GM21367 (cell line): ENCODE results near the gene ADAT1.
"Not testable (repeated sequence)": the region's sequence is repeated elsewhere in the genome, so short reads cannot be mapped to it uniquely, and the experiment has no call there.

Experiments used
- ATAC-seq: cut with Tn5 transposase; IDR thresholded peaks from one replicate; pipeline ENCODE4 v1.9.1; 2021; ENCODE audit not compliant: unreplicated experiment

Gene ADAT1

DNA sequence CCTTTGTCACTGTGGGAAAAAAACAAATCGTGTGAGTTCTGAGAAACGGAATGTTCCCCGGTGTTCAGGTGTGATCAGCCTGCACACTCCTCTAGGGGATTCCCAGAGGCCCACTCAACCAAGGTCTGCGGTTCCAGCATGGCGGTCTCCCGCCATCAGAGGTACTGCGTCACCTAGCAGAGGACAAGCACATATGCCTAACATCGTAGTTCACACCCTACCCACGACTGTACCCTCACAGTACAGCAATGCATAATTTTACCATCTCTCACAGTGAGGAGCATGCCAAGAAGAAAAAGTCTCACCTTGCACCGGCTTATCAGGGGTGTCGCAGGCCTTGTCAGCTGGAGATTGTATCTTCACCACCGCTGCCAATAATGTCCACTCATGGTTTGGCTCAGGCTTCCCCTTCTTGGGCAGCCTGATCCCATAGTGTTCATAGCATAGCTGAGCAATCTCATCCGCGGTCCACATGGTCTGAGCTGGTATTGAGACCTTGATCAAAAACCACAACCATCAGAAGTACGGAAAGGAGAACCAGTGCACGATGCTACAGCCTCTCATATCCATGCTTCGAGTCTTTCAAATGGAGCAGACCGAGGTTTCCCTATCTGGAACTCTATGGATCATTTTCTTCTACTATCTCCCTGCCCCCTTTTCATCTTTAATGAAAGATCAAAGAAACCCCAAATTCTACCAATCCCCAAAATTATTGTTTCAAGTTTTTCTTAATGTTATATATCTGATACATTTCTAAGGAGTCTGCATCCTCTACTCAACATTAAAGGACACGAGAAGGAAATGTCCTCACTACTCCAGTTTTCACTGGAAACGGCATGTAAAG lies 2.5 kb downstream of the ADAT1 start:
- no peak for ATAC-seq

DNA sequence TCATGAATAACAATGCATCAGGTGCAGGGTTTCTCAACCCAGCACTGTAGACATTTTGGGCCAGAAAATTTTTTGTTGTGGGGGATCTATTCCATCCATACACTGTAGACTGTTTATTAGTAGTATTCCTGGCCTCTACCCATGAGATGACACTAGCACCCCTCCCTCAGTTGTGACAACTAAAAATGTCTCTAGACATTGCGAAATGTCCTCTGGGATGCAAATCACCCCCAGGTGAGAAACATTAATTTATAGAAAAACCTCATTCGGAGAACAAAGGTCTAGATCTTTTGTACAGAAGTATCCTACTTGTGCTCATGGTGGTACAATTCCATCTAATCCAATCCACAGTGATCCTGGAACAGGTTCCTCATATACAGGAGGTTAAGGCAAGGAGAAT lies 4.3 kb downstream of the ADAT1 start:
- no peak for ATAC-seq

DNA sequence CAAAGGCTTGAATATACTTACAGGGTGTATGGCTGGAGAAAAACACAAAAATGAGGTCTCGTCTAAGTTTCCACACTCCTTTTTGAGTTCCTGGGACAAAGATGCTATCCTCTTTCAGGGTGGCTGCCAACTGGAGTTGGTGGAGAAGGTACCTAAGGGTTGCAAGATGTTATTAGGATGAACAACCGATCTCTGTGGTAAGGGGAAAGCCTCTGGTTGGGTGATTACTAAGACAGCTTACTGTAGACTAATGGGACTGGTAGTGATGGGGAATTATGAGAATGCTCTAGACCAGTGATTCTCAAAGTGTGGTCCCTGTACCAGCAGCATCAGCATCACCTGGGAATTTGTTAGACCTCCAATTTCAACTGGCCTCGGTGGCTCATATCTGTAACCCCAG lies 6.0 kb downstream of the ADAT1 start:
- ATAC-seq: no peak

DNA sequence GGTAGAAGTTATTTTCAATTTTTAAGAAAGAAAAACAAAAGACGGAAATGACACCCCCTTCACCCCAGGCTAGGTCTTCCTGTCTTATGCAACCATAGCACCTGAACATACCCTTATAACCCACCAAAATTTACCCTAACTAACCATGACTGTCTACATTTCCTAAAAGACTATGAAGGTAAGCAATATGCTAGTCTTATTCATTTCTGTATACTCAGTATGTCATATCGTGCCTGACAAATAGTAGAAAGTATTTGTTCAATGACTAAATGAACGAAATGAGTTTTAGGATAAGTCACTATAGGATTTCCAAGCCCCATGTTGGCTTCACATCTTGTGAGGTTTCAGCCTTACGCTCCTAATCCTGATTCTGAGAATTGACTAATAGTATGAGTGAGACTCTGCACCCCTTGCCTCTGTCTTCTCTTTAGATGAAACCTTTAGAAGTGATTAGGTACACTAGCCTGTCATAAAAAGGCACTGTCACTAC lies 6.5 kb downstream of the ADAT1 start:
- ATAC-seq: no peak

DNA sequence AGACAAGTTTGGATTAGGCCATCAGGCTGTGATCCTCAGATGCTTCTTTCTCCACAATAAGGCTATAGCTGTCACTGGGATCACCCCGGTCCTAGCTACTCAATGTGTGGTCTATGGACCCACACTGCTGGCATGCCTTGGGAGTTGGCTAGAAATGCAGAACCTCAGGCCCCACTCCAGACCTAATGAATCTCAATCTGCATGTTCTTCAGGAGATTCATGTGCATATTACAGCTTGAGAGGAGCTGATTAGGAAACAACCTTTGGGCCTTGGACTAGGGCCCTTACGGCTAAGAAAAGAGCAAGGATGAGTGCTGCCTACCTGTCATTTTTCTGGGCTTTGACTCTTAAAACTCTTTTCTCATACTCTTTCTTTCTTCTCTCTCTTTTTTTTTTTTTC lies 7.5 kb downstream of the ADAT1 start:
- ATAC-seq: no peak

DNA sequence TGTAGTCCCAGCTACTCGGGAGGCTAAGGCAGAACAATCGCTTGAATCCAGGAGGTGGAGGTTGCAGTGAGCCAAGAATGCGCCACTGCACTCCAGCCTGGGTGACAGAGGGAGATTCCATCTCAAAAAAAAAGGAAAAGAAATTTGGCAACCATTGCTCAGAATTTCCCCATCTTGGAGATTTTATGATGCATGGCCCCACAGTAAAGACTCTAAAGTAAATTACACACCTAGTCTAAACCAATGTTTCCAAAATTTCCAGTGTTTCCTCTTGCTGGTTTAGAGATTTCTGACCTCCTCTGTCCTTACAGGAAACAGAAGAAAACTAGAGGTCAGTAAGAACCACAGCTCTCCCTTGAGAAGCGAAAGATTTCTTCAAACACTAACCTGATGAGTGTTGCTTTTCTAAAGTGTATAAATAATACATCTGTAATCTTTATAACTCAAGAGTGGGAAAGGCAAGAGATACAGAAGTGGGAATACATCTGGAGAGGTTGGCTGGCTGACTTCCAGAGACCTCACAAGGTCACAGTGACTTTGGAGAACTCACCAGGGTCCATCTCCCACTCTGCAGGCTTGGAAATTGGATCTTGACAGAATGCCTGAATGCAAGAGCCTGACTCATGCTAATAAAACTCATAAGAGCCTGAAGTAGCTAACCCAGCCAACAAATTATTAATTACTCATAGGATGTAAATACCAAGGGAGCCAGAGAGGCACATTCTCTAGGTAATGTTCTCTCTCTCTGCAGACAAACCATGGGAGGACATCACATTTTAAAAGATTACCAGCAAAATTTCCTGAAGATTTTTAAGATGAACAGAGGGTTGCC lies 8.8 kb downstream of the ADAT1 start:
- no peak for ATAC-seq

DNA sequence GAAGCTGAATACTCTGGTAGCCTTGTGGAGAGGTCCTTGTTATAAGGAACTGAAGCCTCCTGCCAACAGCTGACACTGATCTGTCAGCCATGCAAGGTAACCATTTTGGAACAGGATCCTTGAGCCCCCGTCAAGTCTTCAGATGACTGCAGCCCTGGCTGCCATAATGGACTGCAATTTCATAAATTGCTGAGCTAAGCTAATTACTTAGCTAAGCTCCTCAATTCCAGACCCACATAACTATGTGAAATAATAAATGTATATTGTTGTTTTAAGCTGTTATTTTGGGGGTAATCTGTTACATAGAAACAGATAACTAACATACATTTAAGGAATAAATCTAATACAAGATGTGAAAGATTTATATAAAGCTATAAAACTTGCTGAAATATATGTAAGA lies 16.6 kb downstream of the ADAT1 start:
- no peak for ATAC-seq

DNA sequence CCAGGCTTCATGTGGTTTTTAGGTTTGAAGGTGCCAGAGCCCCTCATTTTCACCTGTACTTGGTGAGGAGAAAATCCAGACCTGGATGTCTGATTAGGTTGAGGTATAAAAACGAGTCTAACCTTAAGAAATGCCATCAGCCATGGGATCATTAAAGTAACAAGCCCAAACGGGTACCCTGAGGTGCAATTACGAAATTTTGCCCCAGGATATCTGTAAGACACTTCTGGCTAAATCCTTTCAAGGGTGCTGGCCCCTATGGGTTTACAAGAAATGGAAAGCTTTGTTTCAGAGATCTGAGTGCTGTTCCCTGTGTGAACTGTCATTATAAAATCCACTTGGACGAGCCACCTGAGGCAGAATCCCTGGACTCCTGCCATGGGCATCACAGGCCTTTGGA lies 19.8 kb downstream of the ADAT1 start:
- no peak for ATAC-seq

DNA sequence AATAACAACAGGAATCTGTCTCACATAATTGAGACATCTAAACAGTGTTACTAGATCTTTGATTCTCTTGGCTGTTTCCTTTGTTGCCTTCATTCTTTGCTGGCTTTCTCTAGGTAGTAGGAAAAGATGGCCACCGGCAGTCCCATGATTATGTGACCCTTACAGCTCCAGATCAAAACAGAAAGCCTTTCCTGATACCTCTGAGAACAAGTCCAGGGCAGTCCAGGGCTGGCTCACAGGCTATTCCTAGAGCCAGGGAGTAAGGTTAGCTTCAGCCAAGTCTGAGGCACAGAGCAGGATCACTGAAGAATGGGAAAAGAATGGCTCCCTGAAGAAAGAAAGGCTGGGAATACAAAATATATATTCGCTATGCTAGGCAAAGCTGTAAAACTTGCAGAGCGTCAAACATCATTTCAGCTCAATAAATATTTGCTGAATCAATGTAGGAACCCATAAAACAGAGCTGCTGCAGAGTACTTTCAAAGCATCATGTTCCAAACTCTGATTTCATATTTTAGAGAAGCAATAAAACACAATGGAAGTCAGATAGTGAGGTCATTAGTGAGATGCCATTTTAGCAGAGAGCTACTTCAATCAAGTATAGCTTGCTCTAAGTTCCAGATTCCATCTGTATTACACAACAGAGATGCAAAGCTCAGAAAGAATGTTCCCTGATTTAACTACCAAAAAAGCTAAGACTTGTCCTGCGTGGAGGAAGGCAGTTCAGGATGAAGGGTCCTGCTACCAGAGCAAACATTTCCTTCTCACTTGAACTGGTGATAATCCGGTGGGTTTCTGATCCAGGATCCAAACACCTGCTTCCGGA lies 23.4 kb downstream of the ADAT1 start:
- ATAC-seq: no peak

DNA sequence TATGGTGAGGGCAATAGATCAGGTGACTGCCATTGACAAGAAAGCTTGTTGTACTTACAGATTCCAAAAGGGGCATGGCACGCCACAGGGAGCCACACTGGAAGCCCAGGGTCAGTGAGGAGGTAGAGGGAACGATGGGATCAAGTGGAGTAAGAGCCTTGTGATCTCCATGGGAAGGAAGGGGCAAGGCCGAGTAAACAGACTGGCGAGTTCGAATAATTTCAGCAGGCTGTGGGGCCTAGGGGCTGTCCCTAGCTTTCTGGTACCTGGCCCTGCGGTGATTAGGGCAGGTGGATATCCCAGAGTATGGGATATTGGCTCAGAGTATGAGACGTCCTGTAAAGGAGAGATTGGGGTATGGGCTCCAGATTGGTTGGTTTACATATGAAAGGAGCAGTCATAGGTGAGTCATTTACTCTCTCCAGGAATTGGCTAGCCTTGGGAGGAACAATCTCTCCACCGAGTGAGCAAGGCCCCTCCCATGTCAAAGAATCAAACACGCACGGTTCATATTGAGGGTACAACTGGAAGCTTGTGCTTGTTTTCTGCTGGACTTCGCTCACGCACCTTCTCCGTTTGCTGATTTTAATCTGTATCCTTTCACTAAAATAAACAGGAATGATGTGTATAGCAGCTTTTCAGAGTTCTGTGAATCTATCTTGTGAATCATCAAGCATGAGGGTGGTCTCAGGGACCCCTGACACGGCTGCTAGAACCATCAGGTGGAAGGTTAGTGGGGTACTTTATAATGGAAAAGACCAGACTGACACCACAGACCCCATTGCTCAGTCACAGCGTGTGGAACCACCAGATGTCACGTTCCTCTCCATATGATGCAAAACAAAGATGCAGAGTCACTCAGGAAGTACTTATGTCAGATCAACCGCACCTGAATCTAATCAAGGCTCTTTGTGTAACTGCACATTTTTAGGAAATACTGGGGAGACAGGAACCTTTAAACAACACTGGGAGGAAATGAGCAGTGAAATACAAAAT lies 29.0 kb downstream of the ADAT1 start:
- ATAC-seq: no peak

DNA sequence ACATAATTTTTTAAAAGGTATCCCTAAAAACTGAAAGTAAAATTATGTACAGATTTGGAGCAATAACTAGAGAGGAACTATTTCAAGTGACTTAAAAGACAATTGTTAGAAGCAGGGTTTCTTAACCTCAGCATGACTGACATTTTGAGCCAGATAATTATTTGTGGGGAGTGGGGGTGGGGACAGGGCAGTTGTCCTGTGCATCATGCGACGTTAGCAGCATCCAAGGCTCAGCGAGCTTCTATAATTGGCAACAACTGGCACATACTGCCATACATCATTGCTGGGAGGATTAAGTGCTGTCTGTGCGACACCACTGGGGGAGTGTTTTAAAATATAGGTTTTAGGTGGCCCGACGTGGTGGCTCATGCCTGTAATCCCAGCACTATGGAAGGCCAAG lies 29.8 kb downstream of the ADAT1 start:
- ATAC-seq: no peak

DNA sequence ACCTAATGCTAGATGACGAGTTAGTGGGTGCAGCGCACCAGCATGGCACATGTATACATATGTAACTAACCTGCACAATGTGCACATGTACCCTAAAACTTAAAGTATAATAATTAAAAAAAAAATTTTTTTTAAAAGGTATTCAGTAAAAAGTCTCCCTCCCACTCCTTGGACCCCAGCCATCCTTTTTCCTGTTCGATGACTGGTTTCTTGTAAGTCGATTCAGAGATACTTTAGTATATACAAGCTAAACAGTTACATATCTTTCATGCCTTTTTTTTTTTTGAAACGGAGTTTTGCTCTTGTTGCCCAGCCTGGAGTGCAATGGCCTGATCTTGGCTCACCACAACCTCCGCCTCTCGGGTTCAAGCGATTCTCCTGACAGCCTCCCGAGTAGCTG lies 31.2 kb downstream of the ADAT1 start:
- ATAC-seq: not testable (repeated sequence)

DNA sequence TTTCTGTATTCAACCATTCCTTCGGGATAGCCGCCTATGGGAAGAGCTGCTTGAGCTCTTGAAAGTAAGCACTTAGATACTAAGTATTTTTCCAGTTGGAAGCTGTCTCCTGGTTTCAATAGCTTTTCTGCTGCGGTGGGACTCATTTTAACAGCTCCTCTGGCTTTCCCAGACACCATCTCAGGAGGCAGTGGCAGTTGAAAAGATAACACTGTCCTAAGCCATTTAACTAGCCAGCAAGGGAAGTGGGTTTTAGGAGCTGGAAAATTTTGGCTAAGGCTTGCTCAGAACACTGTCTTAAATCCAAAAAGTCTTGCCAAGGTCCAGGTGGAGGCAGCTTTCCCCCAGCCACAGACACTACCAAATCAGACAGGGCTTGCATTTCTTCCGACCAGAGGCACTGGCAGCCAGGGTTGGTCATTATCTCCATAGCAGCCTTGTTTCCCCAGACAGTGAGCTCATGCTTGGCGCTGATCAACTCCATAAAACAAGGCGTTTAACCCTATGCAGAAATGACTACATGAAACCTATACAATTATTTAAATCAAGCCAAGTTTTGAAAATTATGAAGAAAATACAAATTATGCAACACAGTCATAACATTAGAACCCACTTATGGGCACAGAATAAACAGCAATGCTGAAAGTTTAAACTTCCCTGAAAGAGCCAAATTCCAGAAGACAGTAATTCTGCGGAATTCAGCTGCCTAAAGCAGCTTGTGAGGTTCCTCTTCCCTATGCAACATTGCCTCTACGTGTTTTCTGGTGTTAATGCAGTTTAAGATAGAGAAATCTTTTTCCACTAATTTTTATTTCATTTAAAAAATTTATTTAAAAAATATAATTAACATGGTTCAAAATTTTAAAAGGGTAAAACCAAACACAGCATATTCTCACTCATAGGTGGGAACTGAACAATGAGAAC lies 31.9 kb downstream of the ADAT1 start:
- no peak for ATAC-seq

DNA sequence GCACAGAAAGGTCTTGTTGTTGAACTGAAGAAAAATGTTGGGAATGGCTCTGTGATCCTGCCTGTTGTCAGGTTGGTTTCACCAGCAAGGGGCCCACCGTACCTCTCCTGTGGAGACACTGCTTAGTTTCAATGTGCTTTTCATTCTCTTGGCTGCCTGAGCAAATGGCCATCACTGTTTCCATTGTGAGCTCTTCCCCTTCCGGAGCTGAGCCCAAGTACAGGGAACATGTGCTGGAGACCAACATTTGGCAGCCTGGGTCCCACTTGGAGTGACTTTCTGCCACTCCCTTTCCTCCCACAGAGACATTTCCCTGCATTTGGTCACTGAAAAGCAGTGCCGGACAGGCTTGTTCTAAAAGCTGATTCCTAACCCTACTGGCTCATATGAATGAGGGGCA lies 33.8 kb downstream of the ADAT1 start:
- ATAC-seq: no peak

DNA sequence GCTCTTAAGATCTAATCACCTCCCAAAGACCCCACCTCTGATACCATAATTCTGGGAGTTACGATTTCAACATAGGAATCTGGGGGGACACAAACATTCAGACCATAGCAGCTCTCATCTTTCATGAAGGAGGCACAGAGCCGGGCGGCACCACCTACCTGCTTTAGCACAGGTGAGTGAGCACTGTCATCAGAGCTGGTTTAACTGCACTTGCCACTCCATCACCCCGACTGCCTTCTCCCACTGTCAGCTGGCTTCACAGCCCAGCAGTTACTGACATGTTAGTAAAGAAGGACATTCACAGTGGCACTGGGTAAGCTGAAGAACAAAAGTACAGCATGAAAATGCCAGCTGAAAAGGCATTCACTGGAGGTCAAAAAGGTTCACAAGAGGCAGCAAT lies 34.4 kb downstream of the ADAT1 start:
- no peak for ATAC-seq

DNA sequence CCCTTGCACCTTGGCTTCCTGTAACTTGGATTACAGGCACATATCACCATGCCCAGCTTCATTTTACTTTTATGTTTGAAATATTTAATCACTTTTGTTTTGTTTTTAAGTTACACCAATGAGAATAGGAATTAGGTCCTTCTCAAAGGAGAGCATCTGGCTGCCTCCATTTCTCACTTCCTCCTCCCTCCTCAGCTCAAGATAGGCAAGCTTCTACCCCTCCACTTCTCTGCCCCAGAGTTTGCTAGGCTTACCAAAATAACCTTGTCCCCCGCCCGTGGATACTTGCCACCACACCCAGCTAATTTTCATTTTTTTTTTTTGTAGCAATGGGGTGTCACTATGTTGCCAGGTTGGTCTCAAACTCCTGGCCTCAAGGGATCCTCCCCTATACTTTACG lies 39.0 kb downstream of the ADAT1 start:
- ATAC-seq: peak; percentile 68

DNA sequence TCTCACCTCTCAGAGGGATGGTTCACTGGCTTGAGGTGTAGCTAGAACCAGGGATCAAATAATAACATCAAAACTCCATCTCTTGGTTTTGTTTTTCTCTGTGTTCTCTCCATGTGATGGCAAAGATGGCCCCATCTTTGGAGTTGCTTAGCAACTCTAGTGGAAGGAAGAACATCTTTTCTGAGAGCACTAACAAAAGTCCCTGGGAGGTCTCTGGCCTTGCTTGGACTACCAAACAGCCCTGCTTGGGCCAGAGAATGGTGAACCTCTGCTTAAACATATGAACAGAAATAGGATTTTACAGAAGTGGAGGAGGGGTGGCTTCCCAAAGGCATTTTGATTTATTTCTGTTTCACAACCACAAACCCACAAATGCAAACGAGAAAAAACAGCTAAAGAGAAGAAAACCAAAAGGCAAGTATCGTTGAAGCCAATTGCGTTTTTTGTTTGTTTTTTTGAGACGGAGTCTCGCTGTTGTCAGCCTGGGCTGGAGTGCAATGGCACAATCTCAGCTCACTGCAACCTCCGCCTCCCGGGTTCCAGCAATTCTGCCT lies 43.7 kb downstream of the ADAT1 start:
- no peak for ATAC-seq

DNA sequence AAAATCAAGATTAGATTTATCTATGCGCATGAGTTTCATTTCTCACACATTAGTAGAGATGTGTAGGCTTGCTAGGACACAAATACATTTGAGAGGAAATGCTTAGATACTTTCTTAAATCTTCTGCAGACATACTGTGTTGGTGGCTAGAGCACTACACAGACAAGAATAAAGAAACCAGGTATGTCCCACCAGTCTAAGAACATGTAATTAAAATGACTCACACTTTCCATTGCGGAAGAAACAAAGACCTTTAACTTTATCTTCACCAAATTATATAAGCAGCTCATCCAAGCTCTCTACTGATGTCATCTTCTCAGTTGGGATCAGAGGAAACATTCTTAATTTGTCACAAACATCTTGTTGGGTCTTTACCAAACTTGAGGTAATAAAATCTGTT lies 44.4 kb downstream of the ADAT1 start:
- ATAC-seq: no peak

DNA sequence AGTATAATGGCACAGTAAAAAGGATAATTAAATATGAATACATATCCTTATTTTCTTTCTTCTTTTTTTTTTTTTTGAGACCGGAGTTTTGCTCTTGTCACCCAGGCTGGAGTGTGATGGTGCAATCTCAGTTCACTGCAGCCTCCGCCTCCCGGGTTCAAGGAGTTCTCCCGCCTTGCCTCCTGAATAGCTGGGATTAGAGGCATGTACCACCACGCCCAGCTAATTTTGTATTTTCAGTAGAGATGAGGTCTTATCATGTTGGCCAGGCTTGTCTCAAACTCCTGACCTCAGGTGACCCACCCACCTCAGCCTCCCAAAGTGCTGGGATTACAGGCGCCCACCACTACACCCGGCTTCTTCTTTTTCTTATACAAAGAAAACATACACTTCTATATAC lies 44.9 kb downstream of the ADAT1 start:
- no peak for ATAC-seq
